GM19452 (cell line): ENCODE results near the gene PMS1.
"Not testable (repeated sequence)": the region's sequence is repeated elsewhere in the genome, so short reads cannot be mapped to it uniquely, and the experiment has no call there.

ENCODE experiments used
- ATAC-seq: cut with Tn5 transposase; IDR thresholded peaks from one replicate; pipeline ENCODE4 v1.9.1; 2021; ENCODE audit not compliant: unreplicated experiment

The PMS1 gene

GRCh38 chr2:189803431-189803830 lies 19.2 kb downstream of the PMS1 start:
- ATAC-seq: no peak

GRCh38 chr2:189818249-189819038 lies 34.2 kb downstream of the PMS1 start:
- no peak for ATAC-seq

GRCh38 chr2:189819297-189819704 lies 35.1 kb downstream of the PMS1 start:
- no peak for ATAC-seq

- ATAC-seq: no peak
Observed at GRCh38 chr2:189821953-189822748, 37.9 kb downstream of the PMS1 start.

GRCh38 chr2:189824694-189825396 lies 40.6 kb downstream of the PMS1 start:
- ATAC-seq: no peak

- no peak for ATAC-seq
Observed at GRCh38 chr2:189826039-189826438, 41.8 kb downstream of the PMS1 start.

- ATAC-seq: no peak
Observed at GRCh38 chr2:189829102-189829833, 45.0 kb downstream of the PMS1 start.

- ATAC-seq: no peak
Observed at GRCh38 chr2:189830510-189830909, 46.3 kb downstream of the PMS1 start.

GRCh38 chr2:189834059-189834458 lies 49.8 kb downstream of the PMS1 start:
- no peak for ATAC-seq

GRCh38 chr2:189834642-189835041 lies 50.4 kb downstream of the PMS1 start:
- ATAC-seq: not testable (repeated sequence)

GRCh38 chr2:189835855-189836558 lies 51.8 kb downstream of the PMS1 start:
- no peak for ATAC-seq

GRCh38 chr2:189836644-189837043 lies 52.4 kb downstream of the PMS1 start:
- ATAC-seq: no peak

GRCh38 chr2:189837326-189837725 lies 53.1 kb downstream of the PMS1 start:
- no peak for ATAC-seq

- ATAC-seq: no peak
Observed at GRCh38 chr2:189841019-189841418, 56.8 kb downstream of the PMS1 start.

- no peak for ATAC-seq
Observed at GRCh38 chr2:189848276-189848675, 64.0 kb downstream of the PMS1 start.

GRCh38 chr2:189849550-189849949 lies 65.3 kb downstream of the PMS1 start:
- ATAC-seq: no peak

GRCh38 chr2:189851174-189851826 lies 67.0 kb downstream of the PMS1 start:
- ATAC-seq: no peak

GRCh38 chr2:189854187-189854586 lies 69.9 kb downstream of the PMS1 start:
- ATAC-seq: no peak

- no peak for ATAC-seq
Observed at GRCh38 chr2:189854940-189855339, 70.7 kb downstream of the PMS1 start.

GRCh38 chr2:189858291-189858690 lies 74.0 kb downstream of the PMS1 start:
- ATAC-seq: no peak
